BLaER1 treated with 17β-estradiol and CSF1 and Interleukin-3, amounts not matched to agents 10 nM and 100 nM (cell line): ENCODE results near the gene OLFM4.
A peak's percentile ranks its signal among the peaks of the same experiment; 100 is the strongest.

Experiments
- H3K27ac ChIP-seq, 11 experiments: shearing (Covaris generic); formaldehyde crosslinking; 2 replicates each; pipeline ENCODE4 v1.8.1; 2022
- H3K27me3 ChIP-seq, 11 experiments: shearing (Covaris generic); formaldehyde crosslinking; 2 replicates each; pipeline ENCODE4 v1.8.1; 2022
- H3K36me3 ChIP-seq, 11 experiments: shearing (Covaris generic); formaldehyde crosslinking; 2 replicates each; pipeline ENCODE4 v1.8.1; 2022
- H3K4me1 ChIP-seq, 10 experiments: shearing (Covaris generic); formaldehyde crosslinking; 2 replicates each; pipeline ENCODE4 v1.8.1; 2022
- H3K4me2 ChIP-seq, 11 experiments: shearing (Covaris generic); formaldehyde crosslinking; 2 replicates each; pipeline ENCODE4 v1.8.1; 2022
- H3K4me3 ChIP-seq, 10 experiments: shearing (Covaris generic); formaldehyde crosslinking; 2 replicates each; pipeline ENCODE4 v1.8.1; 2022
- H3K9ac ChIP-seq, 11 experiments: shearing (Covaris generic); formaldehyde crosslinking; 2 replicates each; pipeline ENCODE4 v1.8.1; 2022
- H3K9me3 ChIP-seq, 11 experiments: shearing (Covaris generic); formaldehyde crosslinking; replicated peaks in 1 of 11; 2 replicates each; pipeline ENCODE4 v1.8.1; 2022
- H4K20me1 ChIP-seq, 11 experiments: shearing (Covaris generic); formaldehyde crosslinking; 2 replicates each; pipeline ENCODE4 v1.8.1; 2022
- Cebpa-rat ChIP-seq, 11 experiments: shearing (Covaris generic); IDR thresholded peaks; 2 replicates each; pipeline ENCODE4 v1.8.1; 2022

The OLFM4 gene

GRCh38 chr13:53028637-53029203 is at the start of gene OLFM4:
Gene OLFM4, plus strand, starts transcription at chr13:53028813. Its CDS starts 24 bp downstream, at chr13:53028837.
- no peaks in the 10 kb centered on the region for H3K9me3 ChIP-seq
- no peak for TF ChIP-seq Cebpa-rat (IDR thresholded peaks at IDR 0.05)

GRCh38 chr13:52978989-52979388 is 49.6 kb upstream of the OLFM4 start:
- no peak overlapping the region for H3K9ac ChIP-seq
- H3K27ac ChIP-seq, result no peak overlapping the region
- no peak overlapping the region for H3K4me3 ChIP-seq
- no peaks in the 10 kb centered on the region for H3K9me3 ChIP-seq
- H3K4me1 ChIP-seq, result no peaks in the 10 kb centered on the region
- TF ChIP-seq Cebpa-rat (IDR thresholded peaks at IDR 0.05), result no peak
- H3K27me3 ChIP-seq, result no peaks in the 10 kb centered on the region
- no peaks in the 10 kb centered on the region for H4K20me1 ChIP-seq
- H3K4me2 ChIP-seq, result no peak overlapping the region
- no peaks in the 10 kb centered on the region for H3K36me3 ChIP-seq

More at GRCh38 chr13:53028637-53029203, at the start of gene OLFM4:
- no peaks in the 10 kb centered on the region for H3K27me3 ChIP-seq
- no peaks in the 10 kb centered on the region for H4K20me1 ChIP-seq
- no peaks in the 10 kb centered on the region for H3K4me1 ChIP-seq
- H3K9ac ChIP-seq, result no peak within 1 kb of the TSS
- H3K4me3 ChIP-seq, result no peak within 1 kb of the TSS
- H3K27ac ChIP-seq, result no peak within 1 kb of the TSS
- H3K36me3 ChIP-seq, result no peaks in the 10 kb centered on the region
- no peak within 1 kb of the TSS for H3K4me2 ChIP-seq

GRCh38 chr13:52980695-52981094 is 47.9 kb upstream of the OLFM4 start:
- Histone ChIP-seq H3K27me3 (no peaks in the 10 kb centered on the region), H3K27ac (no peak overlapping the region), H3K4me2 (no peak overlapping the region), H3K36me3 (no peaks in the 10 kb centered on the region), H3K9ac (no peak overlapping the region), H3K4me1 (no peaks in the 10 kb centered on the region), H3K4me3 (no peak overlapping the region), H3K9me3 (no peaks in the 10 kb centered on the region), H4K20me1 (no peaks in the 10 kb centered on the region)
- no peak for TF ChIP-seq Cebpa-rat (IDR thresholded peaks at IDR 0.05)

GRCh38 chr13:52983836-52984235 is 44.8 kb upstream of the OLFM4 start:
- no peaks in the 10 kb centered on the region for H3K9me3 ChIP-seq
- no peak overlapping the region for H3K9ac ChIP-seq
- H3K27ac ChIP-seq, result no peak overlapping the region
- H3K4me2 ChIP-seq, result no peak overlapping the region
- no peak for TF ChIP-seq Cebpa-rat (IDR thresholded peaks at IDR 0.05)
- H3K4me1 ChIP-seq, result no peaks in the 10 kb centered on the region
- no peaks in the 10 kb centered on the region for H3K27me3 ChIP-seq
- H3K4me3 ChIP-seq, result no peak overlapping the region
- H3K36me3 ChIP-seq, result no peaks in the 10 kb centered on the region
- H4K20me1 ChIP-seq, result no peaks in the 10 kb centered on the region

- H4K20me1 ChIP-seq, result no peaks in the 10 kb centered on the region
- H3K36me3 ChIP-seq, result no peaks in the 10 kb centered on the region
- H3K27ac ChIP-seq, result no peak overlapping the region
- no peak for TF ChIP-seq Cebpa-rat (IDR thresholded peaks at IDR 0.05)
- no peaks in the 10 kb centered on the region for H3K9me3 ChIP-seq
- no peaks in the 10 kb centered on the region for H3K27me3 ChIP-seq
- H3K4me3 ChIP-seq, result no peak overlapping the region
- H3K4me2 ChIP-seq, result no peak overlapping the region
- H3K4me1 ChIP-seq, result no peaks in the 10 kb centered on the region
- H3K9ac ChIP-seq, result no peak overlapping the region
Measured at GRCh38 chr13:52984881-52985363, 43.7 kb upstream of the OLFM4 start.

GRCh38 chr13:52991344-52992020 is 37.1 kb upstream of the OLFM4 start:
- H3K27ac ChIP-seq, result no peak overlapping the region
- H4K20me1 ChIP-seq, result no peaks in the 10 kb centered on the region
- TF ChIP-seq Cebpa-rat (IDR thresholded peaks at IDR 0.05), result no peak
- no peaks in the 10 kb centered on the region for H3K36me3 ChIP-seq
- no peaks in the 10 kb centered on the region for H3K27me3 ChIP-seq
- no peak overlapping the region for H3K4me2 ChIP-seq
- H3K9me3 ChIP-seq, result no peaks in the 10 kb centered on the region
- H3K9ac ChIP-seq, result no peak overlapping the region
- H3K4me3 ChIP-seq, result no peak overlapping the region
- H3K4me1 ChIP-seq, result peaks cover 0 to 8% (median 0%) of the 10 kb centered on the region in 10 experiments; a peak in 4 of 20 replicates

- Histone ChIP-seq H4K20me1 (no peaks in the 10 kb centered on the region), H3K9ac (no peak overlapping the region), H3K27ac (no peak overlapping the region), H3K9me3 (no peaks in the 10 kb centered on the region), H3K4me3 (no peak overlapping the region), H3K27me3 (no peaks in the 10 kb centered on the region), H3K4me2 (no peak overlapping the region), H3K4me1 (peaks cover 0 to 8% (median 0%) of the 10 kb centered on the region in 10 experiments; a peak in 4 of 20 replicates), H3K36me3 (no peaks in the 10 kb centered on the region)
- no peak for TF ChIP-seq Cebpa-rat (IDR thresholded peaks at IDR 0.05)
Measured at GRCh38 chr13:52992110-52992509, 36.5 kb upstream of the OLFM4 start.

GRCh38 chr13:52994051-52994450 is 34.6 kb upstream of the OLFM4 start:
- H3K9ac ChIP-seq, result no peak overlapping the region
- H3K4me1 ChIP-seq, result peaks cover 0 to 8% (median under 1%) of the 10 kb centered on the region in 10 experiments; a peak in 4 of 20 replicates
- no peaks in the 10 kb centered on the region for H3K27me3 ChIP-seq
- no peak for TF ChIP-seq Cebpa-rat (IDR thresholded peaks at IDR 0.05)
- no peaks in the 10 kb centered on the region for H4K20me1 ChIP-seq
- no peak overlapping the region for H3K4me3 ChIP-seq
- H3K27ac ChIP-seq, result no peak overlapping the region
- no peaks in the 10 kb centered on the region for H3K9me3 ChIP-seq
- H3K4me2 ChIP-seq, result peak overlapping the region in 2 of 11 experiments; percentile 5 to 18; a peak in 2 of 22 replicates
- H3K36me3 ChIP-seq, result no peaks in the 10 kb centered on the region

- TF ChIP-seq Cebpa-rat (IDR thresholded peaks at IDR 0.05), result no peak
- Histone ChIP-seq H3K27ac (no peak overlapping the region), H3K4me1 (peaks cover 0 to 8% (median 6%) of the 10 kb centered on the region in 10 experiments; a peak in 6 of 20 replicates), H3K27me3 (no peaks in the 10 kb centered on the region), H4K20me1 (no peaks in the 10 kb centered on the region), H3K4me3 (no peak overlapping the region), H3K36me3 (no peaks in the 10 kb centered on the region), H3K4me2 (peak overlapping the region in 3 of 11 experiments; percentile 5 to 18 (median 11); a peak in 3 of 22 replicates), H3K9me3 (peaks cover 0 to 3% (median under 1%) of the 10 kb centered on the region in 11 experiments; a peak in 4 of 22 replicates), H3K9ac (no peak overlapping the region)
Measured at GRCh38 chr13:52994865-52995264, 33.7 kb upstream of the OLFM4 start.
